K562 (cell line): ENCODE results near the gene USP24.

Source experiments
- CHD7 ChIP-seq: fragments of 200-600 bp; sonication (generic); IDR thresholded peaks from one replicate; pipeline ENCODE4 v1.6.1; 2012; ENCODE audit warnings: mild to moderate bottlenecking, low read depth, low read length, inconsistent platforms
- CTCF ChIP-seq, 3 experiments: IDR thresholded peaks in 2 of 3; conservative IDR thresholded peaks in 1 of 3; 2 replicates each; pipeline ENCODE4 v1.5.1; 2011 to 2012; ENCODE audit warnings: low read length in 3 of 3, mild to moderate bottlenecking in 3 of 3, control low read depth in 2 of 3, improper control_type of control experiment in 1 of 3, inconsistent platforms in 1 of 3, low read depth in 1 of 3, mixed read lengths in 1 of 3, moderate library complexity in 1 of 3; ENCODE audit not compliant: insufficient read depth in 2 of 3
- ETV6 ChIP-seq, 3 experiments: fragments of 150-350 bp in 1 of 3; sonication (generic) in 1 of 3; formaldehyde crosslinking in 1 of 3; IDR thresholded peaks; 2 replicates each; pipeline versions ENCODE4 v1.6.1 to v1.8.0; 2014 to 2022; ENCODE audit warnings: borderline replicate concordance in 2 of 3, low read depth in 2 of 3, antibody characterized with exemption in 1 of 3, low read length in 1 of 3, mild to moderate bottlenecking in 1 of 3, missing genetic modification reagents in 1 of 3
- MAFK ChIP-seq: IDR thresholded peaks from 2 replicates; pipeline ENCODE4 v1.6.1; 2011; ENCODE audit warnings: low read length, improper control_type of control experiment
- NCOA6 ChIP-seq: fragments of 450-650 bp; IDR thresholded peaks from 2 replicates; pipeline ENCODE4 v1.6.1; 2017; ENCODE audit warnings: mild to moderate bottlenecking
- RFX5 ChIP-seq: IDR thresholded peaks from 2 replicates; pipeline ENCODE4 v1.6.1; 2011; ENCODE audit warnings: low read depth, mild to moderate bottlenecking, improper control_type of control experiment, low read length
- SNRNP70 ChIP-seq: fragments of 200-400 bp; formaldehyde crosslinking; optimal IDR thresholded peaks from 2 replicates; pipeline ENCODE3; 2017; ENCODE audit warnings: low read depth, low read length
- SRSF1 ChIP-seq: fragments of 200-400 bp; formaldehyde crosslinking; IDR thresholded peaks from 2 replicates; pipeline ENCODE4 v1.6.1; 2017; ENCODE audit warnings: mild to moderate bottlenecking, low read depth, low read length, moderate library complexity
- TCF7L2 ChIP-seq: fragments of 150-350 bp; IDR thresholded peaks from 2 replicates; pipeline ENCODE4 v1.6.1; 2016; ENCODE audit warnings: low read depth, mild to moderate bottlenecking, low read length, moderate library complexity
- TRIM25 ChIP-seq: fragments of 450-650 bp; IDR thresholded peaks from 2 replicates; pipeline ENCODE4 v1.7.0; 2016; ENCODE audit warnings: borderline replicate concordance
- USF2 ChIP-seq: sonication (generic); formaldehyde crosslinking; IDR thresholded peaks from 2 replicates; pipeline ENCODE4 v1.5.0; 2020; ENCODE audit warnings: missing genetic modification reagents
- ZBTB8A ChIP-seq: fragments of 450-650 bp; IDR thresholded peaks from 2 replicates; pipeline ENCODE4 v1.6.1; 2018; ENCODE audit warnings: mild to moderate bottlenecking, moderate library complexity; ENCODE audit not compliant: partially characterized antibody

GRCh38 chr1:55051169-55051568, 164.0 kb downstream of the USP24 start:
- TF ChIP-seq CTCF (IDR thresholded peaks at IDR 0.05 in 2 of 3, conservative IDR thresholded peaks at IDR 0.05 in 1 of 3; ENCODE audit: insufficient read depth in 2 of 3, low read depth in 1 of 3, low read length in 3 of 3): no peak
- no peak for TF ChIP-seq TCF7L2
- TF ChIP-seq CHD7: no peak
- no peak for TF ChIP-seq ETV6 (IDR thresholded peaks at IDR 0.05; ENCODE audit: borderline replicate concordance in 1 of 2, low read depth in 2 of 2, low read length in 1 of 2)
- no peak for TF ChIP-seq ETV6 (CRISPR knock-in tag; IDR thresholded peaks at IDR 0.05; ENCODE audit: borderline replicate concordance)
- TF ChIP-seq SRSF1: no peak
- no peak for TF ChIP-seq SNRNP70
- no peak for TF ChIP-seq TRIM25
- TF ChIP-seq RFX5: no peak
- no peak for TF ChIP-seq ZBTB8A
- no peak for TF ChIP-seq MAFK
- no peak for TF ChIP-seq NCOA6
- TF ChIP-seq USF2: no peak
